Colon (tissue), 2 donors: ENCODE measurements around the gene ZFAND6.
"Not testable (repeated sequence)": the region's sequence is repeated elsewhere in the genome, so short reads cannot be mapped to it uniquely, and the experiment has no call there.

Experiments used
- FAIRE-seq: peaks from 2 replicates; lab custom pipeline; 2012; peaks lifted over from hg19 to GRCh38; lab: Jason Lieb, UNC
- donor health status: control.
- donor health status: control.

The ZFAND6 gene

GRCh38 chr15:80058851-80059785 lies at the start of gene ZFAND6:
ZFAND6 (plus strand) TSS chr15:80059676; CDS start chr15:80120345, 60,669 bp downstream.
- FAIRE-seq, result no peak

GRCh38 chr15:80010131-80010673 lies 49.3 kb upstream of the ZFAND6 start:
- FAIRE-seq, result no peak

- not testable (repeated sequence) for FAIRE-seq
Observed at GRCh38 chr15:80011041-80011523, 48.4 kb upstream of the ZFAND6 start.

GRCh38 chr15:80011596-80011995 lies 47.9 kb upstream of the ZFAND6 start:
- no peak for FAIRE-seq

GRCh38 chr15:80012060-80012726 lies 47.3 kb upstream of the ZFAND6 start:
- no peak for FAIRE-seq

GRCh38 chr15:80014186-80014585 lies 45.3 kb upstream of the ZFAND6 start:
- not testable (repeated sequence) for FAIRE-seq

GRCh38 chr15:80015156-80015555 lies 44.3 kb upstream of the ZFAND6 start:
- no peak for FAIRE-seq

GRCh38 chr15:80016506-80016905 lies 43.0 kb upstream of the ZFAND6 start:
- not testable (repeated sequence) for FAIRE-seq

- not testable (repeated sequence) for FAIRE-seq
Observed at GRCh38 chr15:80017139-80017538, 42.3 kb upstream of the ZFAND6 start.

- FAIRE-seq, result no peak
Observed at GRCh38 chr15:80019168-80019745, 40.2 kb upstream of the ZFAND6 start.

- not testable (repeated sequence) for FAIRE-seq
Observed at GRCh38 chr15:80020149-80020548, 39.3 kb upstream of the ZFAND6 start.

GRCh38 chr15:80020731-80021130 lies 38.7 kb upstream of the ZFAND6 start:
- FAIRE-seq, result no peak

GRCh38 chr15:80026310-80026709 lies 33.2 kb upstream of the ZFAND6 start:
- FAIRE-seq, result no peak

GRCh38 chr15:80026754-80027153 lies 32.7 kb upstream of the ZFAND6 start:
- no peak for FAIRE-seq

- FAIRE-seq, result no peak
Observed at GRCh38 chr15:80028937-80029336, 30.5 kb upstream of the ZFAND6 start.

- FAIRE-seq, result no peak
Observed at GRCh38 chr15:80031841-80032240, 27.6 kb upstream of the ZFAND6 start.

GRCh38 chr15:80034629-80035028 lies 24.8 kb upstream of the ZFAND6 start:
- FAIRE-seq, result no peak

- FAIRE-seq, result no peak
Observed at GRCh38 chr15:80036071-80036470, 23.4 kb upstream of the ZFAND6 start.

- FAIRE-seq, result no peak
Observed at GRCh38 chr15:80041494-80042253, 17.8 kb upstream of the ZFAND6 start.

- FAIRE-seq, result no peak
Observed at GRCh38 chr15:80042568-80042967, 16.9 kb upstream of the ZFAND6 start.

GRCh38 chr15:80045219-80045618 lies 14.3 kb upstream of the ZFAND6 start:
- not testable (repeated sequence) for FAIRE-seq

- FAIRE-seq, result no peak
Observed at GRCh38 chr15:80049046-80049445, 10.4 kb upstream of the ZFAND6 start.
